COLO668 (cell line): ENCODE measurements around the gene PTPRN2.
A peak's percentile ranks its signal among the peaks of the same experiment; 100 is the strongest.
"Not testable (repeated sequence)": the region's sequence is repeated elsewhere in the genome, so short reads cannot be mapped to it uniquely, and the experiment has no call there.

Experiments used
- DNase-seq: peaks from one replicate; lab custom pipeline; 2025; ENCODE audit not compliant: unreplicated experiment; lab: John Stamatoyannopoulos, UW

Gene PTPRN2

GRCh38 chr7:158273756-158274342 is 313.8 kb downstream of the PTPRN2 start:
- DNase-seq: not testable (repeated sequence)

GRCh38 chr7:158273138-158273651 is 314.4 kb downstream of the PTPRN2 start:
- no peak for DNase-seq

GRCh38 chr7:158272509-158273137 is 315.0 kb downstream of the PTPRN2 start:
- no peak for DNase-seq

GRCh38 chr7:158272091-158272490 is 315.5 kb downstream of the PTPRN2 start:
- no peak for DNase-seq

- no peak for DNase-seq
Measured at GRCh38 chr7:158271646-158272045, 316.0 kb downstream of the PTPRN2 start.

- DNase-seq: no peak
Measured at GRCh38 chr7:158270856-158271413, 316.7 kb downstream of the PTPRN2 start.

- no peak for DNase-seq
Measured at GRCh38 chr7:158270106-158270775, 317.4 kb downstream of the PTPRN2 start.

GRCh38 chr7:158268816-158269535 is 318.6 kb downstream of the PTPRN2 start:
- peak; percentile 41 for DNase-seq

- DNase-seq: no peak
Measured at GRCh38 chr7:158267742-158268435, 319.7 kb downstream of the PTPRN2 start.

GRCh38 chr7:158266817-158267741 is 320.5 kb downstream of the PTPRN2 start:
- no peak for DNase-seq

- no peak for DNase-seq
Measured at GRCh38 chr7:158266426-158266816, 321.2 kb downstream of the PTPRN2 start.

GRCh38 chr7:158265743-158266080 is 321.9 kb downstream of the PTPRN2 start:
- no peak for DNase-seq

GRCh38 chr7:158264881-158265742 is 322.5 kb downstream of the PTPRN2 start:
- DNase-seq: no peak

- DNase-seq: no peak
Measured at GRCh38 chr7:158263964-158264748, 323.5 kb downstream of the PTPRN2 start.

GRCh38 chr7:158263110-158263963 is 324.3 kb downstream of the PTPRN2 start:
- no peak for DNase-seq

- no peak for DNase-seq
Measured at GRCh38 chr7:158262284-158263109, 325.1 kb downstream of the PTPRN2 start.
